ENCODE results near the gene PRKAG1. TPM values are rescaled to one million over a fixed set of nuclear protein-coding genes. Genes with fewer than 3 reads are reported as not detected.
A peak's percentile ranks its signal among the peaks of the same experiment; 100 is the strongest.

PRKAG1 gene
- total RNA-seq, 1 experiment from 2014 or later: 34.2 TPM

- no peak overlapping the region for H3K4me3 Mint-ChIP-seq (ENCODE audit: low read depth, unreplicated experiment)
- H3K27ac Mint-ChIP-seq (ENCODE audit: unreplicated experiment): no peak overlapping the region
- CTCF ChIA-PET: no interaction called here
- peaks cover 31% of the 10 kb centered on the region for H3K36me3 Mint-ChIP-seq (ENCODE audit: insufficient read depth, unreplicated experiment)
- no peaks in the 10 kb centered on the region for H3K9me3 Mint-ChIP-seq (ENCODE audit: low read depth, unreplicated experiment)
- no TSS peak for BruUV-seq (replicated peaks)
- H3K27me3 Mint-ChIP-seq (ENCODE audit: unreplicated experiment): no peaks in the 10 kb centered on the region
- TF ChIP-seq CTCF (IDR thresholded peaks at IDR 0.05; ENCODE audit: unreplicated experiment): no peak
- H3K4me1 Mint-ChIP-seq (ENCODE audit: low read depth, unreplicated experiment): peaks cover 11% of the 10 kb centered on the region
- DNase-seq: no peak
- intact Hi-C loops (cut with micrococcal nuclease; ENCODE audit: unreplicated experiment): no loop called here
Measured at GRCh38 chr12:49051373-49051764, 32.8 kb upstream of the PRKAG1 start.

- Mint-ChIP-seq H3K27me3 (ENCODE audit: unreplicated experiment) (no peaks in the 10 kb centered on the region), H3K9me3 (ENCODE audit: low read depth, unreplicated experiment) (no peaks in the 10 kb centered on the region), H3K4me3 (ENCODE audit: low read depth, unreplicated experiment) (no peak overlapping the region), H3K36me3 (ENCODE audit: insufficient read depth, unreplicated experiment) (peaks cover 36% of the 10 kb centered on the region), H3K27ac (ENCODE audit: unreplicated experiment) (peak overlapping the region; percentile 47), H3K4me1 (ENCODE audit: low read depth, unreplicated experiment) (peaks cover 5% of the 10 kb centered on the region)
- intact Hi-C loops (cut with micrococcal nuclease; ENCODE audit: unreplicated experiment): no loop called here
- DNase-seq: no peak
- TF ChIP-seq CTCF (IDR thresholded peaks at IDR 0.05; ENCODE audit: unreplicated experiment): no peak
- CTCF ChIA-PET: no interaction called here
- TSS peak; percentile 7 for BruUV-seq (replicated peaks)
Measured at GRCh38 chr12:49050507-49051372, 32.2 kb upstream of the PRKAG1 start.

GRCh38 chr12:49049566-49050224 is 31.1 kb upstream of the PRKAG1 start:
- CTCF ChIA-PET: no interaction called here
- Mint-ChIP-seq H3K36me3 (ENCODE audit: insufficient read depth, unreplicated experiment) (peaks cover 43% of the 10 kb centered on the region), H3K4me1 (ENCODE audit: low read depth, unreplicated experiment) (no peaks in the 10 kb centered on the region), H3K9me3 (ENCODE audit: low read depth, unreplicated experiment) (no peaks in the 10 kb centered on the region), H3K27ac (ENCODE audit: unreplicated experiment) (no peak overlapping the region), H3K27me3 (ENCODE audit: unreplicated experiment) (no peaks in the 10 kb centered on the region), H3K4me3 (ENCODE audit: low read depth, unreplicated experiment) (no peak overlapping the region)
- DNase-seq: no peak
- no TSS peak for BruUV-seq (replicated peaks)
- no peak for TF ChIP-seq CTCF (IDR thresholded peaks at IDR 0.05; ENCODE audit: unreplicated experiment)
- intact Hi-C loops (cut with micrococcal nuclease; ENCODE audit: unreplicated experiment): no loop called here

- TF ChIP-seq CTCF (IDR thresholded peaks at IDR 0.05; ENCODE audit: unreplicated experiment): no peak
- peaks cover 51% of the 10 kb centered on the region for H3K36me3 Mint-ChIP-seq (ENCODE audit: insufficient read depth, unreplicated experiment)
- H3K4me1 Mint-ChIP-seq (ENCODE audit: low read depth, unreplicated experiment): no peaks in the 10 kb centered on the region
- DNase-seq: no peak
- no peak overlapping the region for H3K27ac Mint-ChIP-seq (ENCODE audit: unreplicated experiment)
- BruUV-seq (replicated peaks): no TSS peak
- CTCF ChIA-PET: no interaction called here
- no peaks in the 10 kb centered on the region for H3K27me3 Mint-ChIP-seq (ENCODE audit: unreplicated experiment)
- intact Hi-C loops (cut with micrococcal nuclease; ENCODE audit: unreplicated experiment): no loop called here
- H3K4me3 Mint-ChIP-seq (ENCODE audit: low read depth, unreplicated experiment): no peak overlapping the region
- no peaks in the 10 kb centered on the region for H3K9me3 Mint-ChIP-seq (ENCODE audit: low read depth, unreplicated experiment)
Measured at GRCh38 chr12:49048953-49049352, 30.4 kb upstream of the PRKAG1 start.

Measured in Calu3 (cell line).